NCI-H2081 treated with DMSO at 0.1 percent for 48 hours (cell line): ENCODE measurements around the gene CPSF4L.
"Not testable (repeated sequence)": the region's sequence is repeated elsewhere in the genome, so short reads cannot be mapped to it uniquely, and the experiment has no call there.

ENCODE experiments used
- DNase-seq: peaks from one replicate; lab custom pipeline; 2025; lab: John Stamatoyannopoulos, UW

The CPSF4L gene

GRCh38 chr17:73268582-73269328 lies 7.1 kb upstream of the CPSF4L start:
- DNase-seq = no peak

GRCh38 chr17:73267648-73268537 lies 6.2 kb upstream of the CPSF4L start:
- DNase-seq = no peak

GRCh38 chr17:73266796-73267195 lies 5.1 kb upstream of the CPSF4L start:
- no peak for DNase-seq

GRCh38 chr17:73265646-73266640 lies 4.3 kb upstream of the CPSF4L start:
- no peak for DNase-seq

GRCh38 chr17:73264448-73264847 lies 2.8 kb upstream of the CPSF4L start:
- not testable (repeated sequence) for DNase-seq

GRCh38 chr17:73262676-73263642 lies 1.3 kb upstream of the CPSF4L start:
- DNase-seq = no peak

- no peak for DNase-seq
These were observed 434 bp upstream of the CPSF4L start for GRCh38 chr17:73261952-73262675.

- DNase-seq = no peak
These were observed 4.2 kb downstream of the CPSF4L start for GRCh38 chr17:73257516-73257915.

- DNase-seq = no peak
These were observed 5.5 kb downstream of the CPSF4L start for GRCh38 chr17:73256220-73256619.

- DNase-seq = no peak
These were observed 6.0 kb downstream of the CPSF4L start for GRCh38 chr17:73255671-73256181.

GRCh38 chr17:73251871-73252270 lies 9.8 kb downstream of the CPSF4L start:
- no peak for DNase-seq

GRCh38 chr17:73250851-73251640 lies 10.6 kb downstream of the CPSF4L start:
- DNase-seq = no peak

GRCh38 chr17:73249700-73250099 lies 12.0 kb downstream of the CPSF4L start:
- DNase-seq = peak; percentile 70

- DNase-seq = no peak
These were observed 13.1 kb downstream of the CPSF4L start for GRCh38 chr17:73248532-73248931.

- DNase-seq = no peak
These were observed 14.0 kb downstream of the CPSF4L start for GRCh38 chr17:73247726-73248125.

- no peak for DNase-seq
These were observed 21.1 kb downstream of the CPSF4L start for GRCh38 chr17:73240561-73240960.

- no peak for DNase-seq
These were observed 24.0 kb downstream of the CPSF4L start for GRCh38 chr17:73237714-73238113.

- no peak for DNase-seq
These were observed 26.9 kb downstream of the CPSF4L start for GRCh38 chr17:73234736-73235135.
